HCT116 (cell line): ENCODE data around the gene TNFRSF12A. TPM values are rescaled to one million over a fixed set of nuclear protein-coding genes. Genes with fewer than 3 reads are reported as not detected.

ENCODE experiments used
- ATAC-seq: fragments of 200-7000 bp; cut with Tn5 transposase; 2 replicates; pipeline ENCODE4 v1.9.1; 2020; ENCODE audit warnings: mild to moderate bottlenecking, moderate library complexity
- BruUV-seq: library from RNA; stranded (reverse); fragments of 400-500 nt; replicated peaks from 2 replicates; lab custom pipeline; 2021; lab: Mats Ljungman, UMichigan
- CTCF ChIA-PET: fragments of 300-600 bp; sonication (Branson Sonifier 250); formaldehyde crosslinking; loops from one replicate; lab custom pipeline; 2021; ENCODE audit warnings: antibody characterized with exemption; lab: Charles Lee
- POLR2A ChIA-PET: fragments of 300-600, 350-600 bp; sonication (Branson Sonifier 250); formaldehyde crosslinking; loops from one replicate; lab custom pipeline; 2021; ENCODE audit warnings: antibody characterized with exemption; lab: Charles Lee
- RAD21 ChIA-PET, 2 experiments: fragments of 300-600 bp; sonication (Branson Sonifier 250); formaldehyde crosslinking; loops; one replicate each; lab custom pipeline; 2023; ENCODE audit warnings: low total read pairs in 2 of 2; ENCODE audit not compliant: uncharacterized antibody in 2 of 2, unreplicated experiment in 2 of 2, low non-redundant PET in 1 of 2; lab: Charles Lee
- DNase-seq: peaks from one replicate; pipeline ENCODE4 v3.0.0-alpha.2; 2010; ENCODE audit warnings: low read depth, low spot score
- H2AFZ ChIP-seq: fragments of 200-600 bp; shearing (Covaris generic), sonication (generic); 2 replicates; pipeline ENCODE4 v1.6.1; 2017; ENCODE audit warnings: low read depth, mixed run types, mixed read lengths, antibody characterized with exemption, low read length; ENCODE audit not compliant: poor library complexity, severe bottlenecking
- H3K27ac ChIP-seq: 2 replicates; pipeline ENCODE4 v1.5.1; 2012; ENCODE audit warnings: low read depth, low read length
- H3K27me3 ChIP-seq: fragments of 200-600 bp; sonication (generic); 2 replicates; pipeline ENCODE4 v1.6.1; 2016; ENCODE audit warnings: mixed run types, low read length, mixed read lengths; ENCODE audit not compliant: insufficient read depth
- H3K36me3 ChIP-seq, 2 experiments: fragments of 200-500 bp in 1 of 2; fragments of 200-600 bp in 1 of 2; sonication (Bioruptor generic) in 1 of 2; sonication (generic) in 1 of 2; 2 replicates each; pipeline versions ENCODE4 v1.5.1 to v1.6.1; 2014 to 2016; ENCODE audit warnings: low read length in 2 of 2, inconsistent platforms in 1 of 2, mixed read lengths in 1 of 2, mixed run types in 1 of 2; ENCODE audit not compliant: insufficient read depth in 2 of 2, control insufficient read depth in 1 of 2
- H3K4me1 ChIP-seq, 2 experiments: fragments of 200-600 bp in 1 of 2; sonication (generic) in 1 of 2; 2 replicates each; pipeline versions ENCODE4 v1.5.1 to v1.6.1; 2012 to 2017; ENCODE audit warnings: low read length in 2 of 2, inconsistent platforms in 1 of 2, mild to moderate bottlenecking in 1 of 2, mixed read lengths in 1 of 2, mixed run types in 1 of 2, moderate library complexity in 1 of 2; ENCODE audit not compliant: insufficient read depth in 2 of 2, control insufficient read depth in 1 of 2
- H3K4me2 ChIP-seq: fragments of 200-600 bp; sonication (generic); 2 replicates; pipeline ENCODE4 v1.6.1; 2017; ENCODE audit warnings: mixed run types, low read length, mixed read lengths
- H3K4me3 ChIP-seq, 2 experiments: fragments of 200-600 bp in 1 of 2; sonication (generic) in 1 of 2; replicated peaks in 1 of 2; 2 replicates each; pipeline ENCODE4 v1.5.1; 2011 to 2016; ENCODE audit warnings: low read length in 2 of 2, control low read depth in 1 of 2, low read depth in 1 of 2, mild to moderate bottlenecking in 1 of 2, mixed read lengths in 1 of 2, mixed run types in 1 of 2
- H3K79me2 ChIP-seq: fragments of 200-600 bp; sonication (generic); 2 replicates; pipeline ENCODE4 v1.6.1; 2017; ENCODE audit warnings: mild to moderate bottlenecking, mixed run types, low read length, moderate library complexity, mixed read lengths; ENCODE audit not compliant: insufficient read depth
- H3K9ac ChIP-seq: fragments of 200-600 bp; sonication (generic); 2 replicates; pipeline ENCODE4 v1.6.1; 2016; ENCODE audit warnings: low read length, mixed read lengths
- H3K9me2 ChIP-seq: fragments of 200-600 bp; sonication (generic), shearing (Covaris generic); 2 replicates; pipeline ENCODE4 v1.6.1; 2017; ENCODE audit warnings: mixed run types, mild to moderate bottlenecking, moderate library complexity; ENCODE audit not compliant: insufficient read depth
- H3K9me3 ChIP-seq, 2 experiments: fragments of 200-500 bp in 1 of 2; fragments of 200-600 bp in 1 of 2; sonication (Bioruptor generic) in 1 of 2; sonication (generic) in 1 of 2; 2 replicates each; pipeline ENCODE4 v1.6.1; 2014 to 2017; ENCODE audit warnings: low read length in 2 of 2, mixed read lengths in 2 of 2, inconsistent platforms in 1 of 2, low read depth in 1 of 2, mild to moderate bottlenecking in 1 of 2, mixed run types in 1 of 2, moderate library complexity in 1 of 2; ENCODE audit not compliant: control insufficient read depth in 1 of 2, insufficient read depth in 1 of 2
- H4K20me1 ChIP-seq: fragments of 200-600 bp; sonication (generic), shearing (Covaris generic); 2 replicates; pipeline ENCODE4 v1.6.1; 2017; ENCODE audit warnings: mixed run types, mild to moderate bottlenecking, moderate library complexity; ENCODE audit not compliant: insufficient read depth
- CBX3 ChIP-seq: IDR thresholded peaks from 2 replicates; pipeline ENCODE4 v1.6.1; 2012; ENCODE audit warnings: low read depth
- ELF1 ChIP-seq: IDR thresholded peaks from 2 replicates; pipeline ENCODE4 v1.6.1; 2012; ENCODE audit warnings: low read depth, borderline replicate concordance
- EZH2 ChIP-seq: fragments of 200-600 bp; sonication (generic); IDR thresholded peaks from 2 replicates; pipeline ENCODE4 v1.6.1; 2017; ENCODE audit warnings: antibody characterized with exemption, mixed run types
- JUND ChIP-seq: IDR thresholded peaks from 2 replicates; pipeline ENCODE4 v1.6.1; 2012
- POLR2AphosphoS5 ChIP-seq: IDR thresholded peaks from 2 replicates; pipeline ENCODE4 v1.6.1; 2011; ENCODE audit warnings: mild to moderate bottlenecking, low read depth, low read length, moderate library complexity
- RAD21 ChIP-seq: IDR thresholded peaks from 2 replicates; pipeline ENCODE4 v1.6.1; 2012; ENCODE audit warnings: low read depth, mild to moderate bottlenecking
- SIN3A ChIP-seq: IDR thresholded peaks from 2 replicates; pipeline ENCODE4 v1.6.1; 2012; ENCODE audit warnings: low read depth
- SP1 ChIP-seq: IDR thresholded peaks from 2 replicates; pipeline ENCODE4 v1.6.1; 2012; ENCODE audit warnings: low read depth
- TCF7L2 ChIP-seq: IDR thresholded peaks from 2 replicates; pipeline ENCODE4 v1.7.0; 2011; ENCODE audit warnings: borderline replicate concordance, inconsistent platforms; ENCODE audit not compliant: insufficient read depth, insufficient read length; ENCODE audit errors: extremely low read depth
- YY1 ChIP-seq: IDR thresholded peaks from 2 replicates; pipeline ENCODE4 v1.6.1; 2011; ENCODE audit warnings: low read length, low read depth, moderate library complexity, mild to moderate bottlenecking; ENCODE audit not compliant: insufficient replicate concordance; ENCODE audit errors: extremely low read depth
- intact Hi-C: fragments of 100-400 bp; cut with micrococcal nuclease; formaldehyde crosslinking; loops from 2 replicates; pipeline ENCODE4 v1.10.0; 2022
- total RNA-seq: library from RNA; stranded (reverse); gene quantifications from one replicate; pipeline ENCODE4 v1.2.1, GENCODE V29; 2021; ENCODE audit not compliant: unreplicated experiment
- TF ChIP-seq, protein P1 (sequence below): IDR thresholded peaks from 2 replicates; pipeline ENCODE4 v1.6.1; 2012
- TF ChIP-seq, protein P2 (sequence below): IDR thresholded peaks from 2 replicates; pipeline ENCODE4 v1.6.1; 2011; ENCODE audit warnings: mild to moderate bottlenecking, low read length, moderate library complexity; ENCODE audit not compliant: insufficient replicate concordance; ENCODE audit errors: extremely low read depth

Gene TNFRSF12A
- total RNA-seq, 1 experiment from 2014 or later: 188 TPM

DNA sequence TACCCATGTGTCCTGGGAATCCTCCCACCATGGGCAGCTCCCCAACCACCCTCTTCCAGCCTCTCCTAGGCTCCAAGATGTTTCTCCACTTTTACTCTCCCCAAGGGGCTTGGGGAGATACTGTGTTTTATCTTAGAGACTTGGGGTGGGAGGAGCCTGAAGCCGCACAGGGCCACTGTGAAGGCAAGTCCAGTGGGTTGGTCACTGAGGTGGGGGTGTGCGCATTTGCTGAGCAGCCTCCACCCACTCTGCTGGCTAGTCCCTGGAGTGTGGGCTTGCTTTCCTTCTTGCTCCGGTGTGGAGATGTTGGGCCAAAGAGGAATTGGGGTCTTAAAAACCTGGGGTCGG is 11.5 kb upstream of the TNFRSF12A start:
- peak overlapping the region; percentile 64 for H3K9ac ChIP-seq
- ChIA-PET CTCF (no interaction called here), RAD21 (no interaction called here), POLR2A (interaction anchor here (11.4 kb wide), 1 partner anchor 13 kb away, joined by 188 read pairs; the partner anchor contains the start of genes CLDN6, HCFC1R1, THOC6 and TNFRSF12A)
- intact Hi-C loops: no loop called here
- no peak overlapping the region for H2AFZ ChIP-seq
- no peak for DNase-seq
- peaks cover 64 to 89% of the 10 kb centered on the region in 2 experiments for H3K4me1 ChIP-seq
- H3K4me3 ChIP-seq: no peak overlapping the region; a peak in 1 of 4 replicates
- no peak overlapping the region for H3K27ac ChIP-seq
- peak overlapping the region; percentile 84 for H3K4me2 ChIP-seq
- no peaks in the 10 kb centered on the region for H3K9me3 ChIP-seq
- H3K27me3 ChIP-seq: no peaks in the 10 kb centered on the region
- no peaks in the 10 kb centered on the region for H4K20me1 ChIP-seq
- no peaks in the 10 kb centered on the region for H3K36me3 ChIP-seq
- no TSS peak for BruUV-seq
- no peaks in the 10 kb centered on the region for H3K9me2 ChIP-seq
- no peak for TF ChIP-seq RAD21
- no peak for TF ChIP-seq SP1
- no peak for TF ChIP-seq YY1
- no peak for TF ChIP-seq CBX3
- no peak for TF ChIP-seq TCF7L2
- no peak for TF ChIP-seq SIN3A
- no peak for ATAC-seq
- no peaks in the 10 kb centered on the region for H3K79me2 ChIP-seq

DNA sequence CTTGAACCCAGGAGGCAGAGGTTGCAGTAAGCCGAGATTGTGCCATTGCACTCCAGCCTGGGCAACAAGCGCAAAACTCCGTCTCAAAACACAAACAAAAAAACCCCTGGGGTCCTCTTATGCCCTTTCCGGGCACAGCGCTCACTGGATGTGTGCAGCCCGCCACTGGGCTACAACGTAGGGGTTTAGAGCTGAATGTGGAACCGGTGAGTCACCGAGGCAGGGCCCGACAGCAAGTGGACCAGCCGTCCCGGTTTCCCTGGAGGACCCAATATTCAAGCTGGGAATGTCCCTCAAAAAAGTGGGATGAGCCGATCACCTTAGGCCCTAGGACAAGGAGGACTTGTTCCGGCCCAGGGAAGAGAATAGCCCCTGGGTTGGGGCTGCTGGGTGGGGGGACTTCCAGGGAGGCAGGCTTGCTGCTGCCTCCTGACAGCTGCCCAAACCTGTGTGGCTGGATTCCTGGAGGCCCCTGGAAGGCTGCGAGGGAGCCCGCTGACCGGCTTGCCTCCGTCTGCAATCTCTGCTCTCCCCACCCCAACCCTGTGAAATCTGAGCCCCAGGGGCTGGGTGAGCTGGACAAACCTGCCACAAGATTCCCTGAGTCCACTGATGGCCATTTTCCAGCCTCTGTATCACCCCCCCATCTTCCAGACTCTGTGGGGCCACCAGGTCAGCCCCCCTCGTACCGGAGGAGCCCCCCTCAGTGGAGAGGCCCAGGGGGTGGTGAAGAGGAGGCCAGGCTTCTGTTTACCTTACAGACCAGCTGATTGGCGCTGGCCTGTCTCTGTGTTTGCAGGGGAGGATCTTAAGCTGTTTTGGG is 10.4 kb upstream of the TNFRSF12A start:
- TF ChIP-seq POLR2AphosphoS5 (peak; percentile 73), EZH2 (no peak), TCF7L2 (peak; percentile 26), YY1 (no peak), ELF1 (no peak), JUND (no peak), SP1 (no peak)
- TF ChIP-seq, protein P1, sequence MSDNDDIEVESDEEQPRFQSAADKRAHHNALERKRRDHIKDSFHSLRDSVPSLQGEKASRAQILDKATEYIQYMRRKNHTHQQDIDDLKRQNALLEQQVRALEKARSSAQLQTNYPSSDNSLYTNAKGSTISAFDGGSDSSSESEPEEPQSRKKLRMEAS: no peak
- TF ChIP-seq, protein P2, sequence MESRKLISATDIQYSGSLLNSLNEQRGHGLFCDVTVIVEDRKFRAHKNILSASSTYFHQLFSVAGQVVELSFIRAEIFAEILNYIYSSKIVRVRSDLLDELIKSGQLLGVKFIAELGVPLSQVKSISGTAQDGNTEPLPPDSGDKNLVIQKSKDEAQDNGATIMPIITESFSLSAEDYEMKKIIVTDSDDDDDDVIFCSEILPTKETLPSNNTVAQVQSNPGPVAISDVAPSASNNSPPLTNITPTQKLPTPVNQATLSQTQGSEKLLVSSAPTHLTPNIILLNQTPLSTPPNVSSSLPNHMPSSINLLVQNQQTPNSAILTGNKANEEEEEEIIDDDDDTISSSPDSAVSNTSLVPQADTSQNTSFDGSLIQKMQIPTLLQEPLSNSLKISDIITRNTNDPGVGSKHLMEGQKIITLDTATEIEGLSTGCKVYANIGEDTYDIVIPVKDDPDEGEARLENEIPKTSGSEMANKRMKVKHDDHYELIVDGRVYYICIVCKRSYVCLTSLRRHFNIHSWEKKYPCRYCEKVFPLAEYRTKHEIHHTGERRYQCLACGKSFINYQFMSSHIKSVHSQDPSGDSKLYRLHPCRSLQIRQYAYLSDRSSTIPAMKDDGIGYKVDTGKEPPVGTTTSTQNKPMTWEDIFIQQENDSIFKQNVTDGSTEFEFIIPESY: peak; percentile 66
- intact Hi-C loops: no loop called here
- CTCF ChIA-PET: interaction anchor here (1.0 to 2.1 kb wide), 5 partner anchors 10 to 22 kb away, joined by 3 to 12 read pairs (median 6); partner anchors contain the start of genes HCFC1R1, THOC6 and TNFRSF12A
- RAD21 ChIA-PET: no interaction called here
- no peaks in the 10 kb centered on the region for H3K27me3 ChIP-seq
- H3K9me2 ChIP-seq: no peaks in the 10 kb centered on the region
- peak; percentile 70 for ATAC-seq
- POLR2A ChIA-PET: interaction anchor here (1.0 to 11.4 kb wide), 2 partner anchors 12 to 258 kb away, joined by 3 to 188 read pairs; partner anchors contain the start of genes CLDN6, HCFC1R1, THOC6 and TNFRSF12A
- H4K20me1 ChIP-seq: no peaks in the 10 kb centered on the region
- peaks cover 67 to 99% of the 10 kb centered on the region in 2 experiments for H3K4me1 ChIP-seq
- H3K4me2 ChIP-seq: peak overlapping the region; percentile 84
- peak overlapping the region; percentile 76 for H3K27ac ChIP-seq
- H3K9me3 ChIP-seq: no peaks in the 10 kb centered on the region
- DNase-seq: peak; percentile 66
- no peak overlapping the region for H2AFZ ChIP-seq
- H3K79me2 ChIP-seq: no peaks in the 10 kb centered on the region
- no TSS peak for BruUV-seq
- H3K4me3 ChIP-seq: peak overlapping the region; percentile 16 to 46
- H3K36me3 ChIP-seq: no peaks in the 10 kb centered on the region
- H3K9ac ChIP-seq: peak overlapping the region; percentile 64
